ENCODE data around the gene CAMK1D.

DNA sequence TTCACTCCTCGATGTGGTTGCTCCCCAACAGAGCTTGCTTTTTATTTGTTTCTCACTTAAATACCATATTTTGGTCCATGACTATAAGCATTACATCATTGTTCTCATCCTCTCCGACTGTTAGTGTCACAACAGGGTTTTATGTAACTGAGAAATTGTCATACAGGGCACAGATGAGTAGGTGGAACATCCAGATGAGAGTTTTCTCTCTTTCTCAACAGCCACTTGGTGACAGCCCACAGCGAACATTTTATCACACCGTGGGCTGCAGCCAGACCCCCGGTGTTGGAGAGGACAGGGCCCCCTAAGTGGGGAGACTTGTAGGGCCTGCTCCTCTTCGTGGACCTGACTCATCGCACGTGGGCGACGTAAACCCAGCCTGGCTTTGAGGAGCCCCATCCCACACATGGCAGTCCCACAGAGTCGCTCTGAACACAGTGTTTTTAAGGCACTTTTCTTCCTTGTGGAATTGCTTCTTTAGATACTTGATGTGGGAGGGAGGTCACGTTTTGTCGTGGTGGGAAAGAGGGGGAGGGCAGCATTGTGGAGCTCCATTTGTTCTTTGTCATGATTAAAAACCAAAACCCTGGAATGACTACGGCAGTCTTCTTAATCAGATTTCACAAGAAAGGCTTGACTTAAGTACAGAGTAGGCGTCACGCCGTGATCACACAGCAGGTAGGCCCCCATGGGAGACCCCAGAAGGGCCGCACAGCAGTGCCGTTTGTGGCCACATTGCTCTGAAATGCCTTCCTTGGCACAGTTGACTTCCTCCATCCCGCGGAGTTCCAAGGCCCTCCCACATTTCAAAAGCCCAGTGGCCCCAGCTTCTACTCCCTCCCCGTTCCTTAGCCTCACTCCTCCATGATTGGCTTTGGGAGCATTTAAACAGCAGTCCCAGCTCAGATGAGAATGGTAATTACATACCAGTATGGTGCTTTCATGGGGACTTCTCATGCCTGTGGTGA, 431.6 kb downstream of the CAMK1D start:
- TF ChIP-seq CTCF (IDR thresholded peaks at IDR 0.05) (no peak), POLR2A (IDR thresholded peaks at IDR 0.05) (no peak)
